Endothelial cell of umbilical vein (primary cell): ENCODE data around the gene DDIT3. TPM values are rescaled to one million over a fixed set of nuclear protein-coding genes. Genes with fewer than 3 reads are reported as not detected.
A peak's percentile ranks its signal among the peaks of the same experiment; 100 is the strongest.

Experiments used
- BruUV-seq: library from RNA; stranded (reverse); fragments of 400-500 nt; replicated peaks from 2 replicates; lab custom pipeline; 2021; lab: Mats Ljungman, UMichigan
- CTCF ChIA-PET: fragments of 300-600, 350-600 bp; sonication (Branson Sonifier 250); formaldehyde crosslinking; loops from one replicate; lab custom pipeline; 2021; ENCODE audit warnings: antibody characterized with exemption, inconsistent platforms; lab: Charles Lee
- POLR2A ChIA-PET: fragments of 300-600, 350-600 bp; sonication (Branson Sonifier 250); formaldehyde crosslinking; loops from one replicate; lab custom pipeline; 2021; ENCODE audit warnings: antibody characterized with exemption, inconsistent platforms; lab: Charles Lee
- DNase-seq: peaks from one replicate; pipeline ENCODE4 v3.0.0-alpha.2; 2011; ENCODE audit warnings: low read depth, low spot score
- FAIRE-seq: peaks from 2 replicates; lab custom pipeline; 2011; peaks lifted over from hg19 to GRCh38; lab: Jason Lieb, UNC
- H2AFZ ChIP-seq: 2 replicates; pipeline ENCODE4 v1.6.0; 2012; ENCODE audit warnings: low read depth, low read length, control low read depth, inconsistent platforms
- H3K27ac ChIP-seq: 2 replicates; pipeline ENCODE4 v1.5.1; 2011; ENCODE audit warnings: low read depth, mild to moderate bottlenecking, control low read depth, low read length, moderate library complexity; ENCODE audit not compliant: insufficient read depth
- H3K27me3 ChIP-seq, 2 experiments: 2 replicates each; pipeline versions ENCODE4 v1.6.0 to v1.6.1; 2011; ENCODE audit warnings: low read length in 2 of 2, mixed read lengths in 1 of 2; ENCODE audit not compliant: control insufficient read depth in 2 of 2, insufficient read depth in 2 of 2
- H3K36me3 ChIP-seq, 2 experiments: 2 replicates in 1 of 2; 3 replicates in 1 of 2; pipeline ENCODE4 v1.5.1; 2011; ENCODE audit warnings: low read length in 2 of 2, mild to moderate bottlenecking in 1 of 2, moderate library complexity in 1 of 2; ENCODE audit not compliant: control insufficient read depth in 2 of 2, insufficient read depth in 2 of 2; ENCODE audit errors: extremely low read depth in 1 of 2
- H3K4me1 ChIP-seq: 3 replicates; pipeline ENCODE4 v1.5.1; 2011; ENCODE audit warnings: mild to moderate bottlenecking, low read length; ENCODE audit not compliant: control insufficient read depth, insufficient read depth; ENCODE audit errors: extremely low read depth
- H3K4me2 ChIP-seq: 2 replicates; pipeline ENCODE4 v1.6.1; 2011; ENCODE audit warnings: low read length, control low read depth, mixed read lengths; ENCODE audit not compliant: insufficient read depth
- H3K4me3 ChIP-seq, 3 experiments: fragments of 200-600 bp in 1 of 3; sonication (generic), shearing (Covaris generic) in 1 of 3; replicated peaks in 1 of 3; 2 replicates each; pipeline ENCODE4 v1.5.1; 2011 to 2016; ENCODE audit warnings: control low read depth in 3 of 3, low read length in 3 of 3, mild to moderate bottlenecking in 2 of 3, inconsistent platforms in 1 of 3, low read depth in 1 of 3, moderate library complexity in 1 of 3; ENCODE audit not compliant: insufficient read depth in 1 of 3
- H3K79me2 ChIP-seq: 2 replicates; pipeline ENCODE4 v1.6.0; 2012; ENCODE audit warnings: low read length, inconsistent platforms; ENCODE audit not compliant: control insufficient read depth, insufficient read depth
- H3K9ac ChIP-seq: replicated peaks from 2 replicates; pipeline ENCODE3; 2011; ENCODE audit warnings: low read length, control low read depth; ENCODE audit not compliant: insufficient read depth; ENCODE audit errors: extremely low read depth
- H3K9me1 ChIP-seq: replicated peaks from 3 replicates; pipeline ENCODE4 v1.6.0; 2011; ENCODE audit warnings: mild to moderate bottlenecking, low read length; ENCODE audit not compliant: control insufficient read depth, insufficient read depth; ENCODE audit errors: extremely low read depth
- H3K9me3 ChIP-seq: replicated peaks from 2 replicates; pipeline ENCODE4 v1.5.1; 2012; ENCODE audit warnings: low read length, inconsistent platforms; ENCODE audit not compliant: control insufficient read depth, insufficient read depth
- H4K20me1 ChIP-seq: replicated peaks from 2 replicates; pipeline ENCODE3; 2011; ENCODE audit warnings: mild to moderate bottlenecking, low read length; ENCODE audit not compliant: control insufficient read depth, insufficient read depth; ENCODE audit errors: extremely low read depth
- EZH2 ChIP-seq: IDR thresholded peaks from 2 replicates; pipeline ENCODE4 v1.6.1; 2012; ENCODE audit warnings: borderline replicate concordance, low read depth, mild to moderate bottlenecking, moderate library complexity, low read length, inconsistent platforms; ENCODE audit not compliant: severe bottlenecking
- GATA2 ChIP-seq: IDR thresholded peaks from 2 replicates; pipeline ENCODE4 v1.7.0; 2011; ENCODE audit warnings: low read depth, mild to moderate bottlenecking, moderate library complexity, mixed read lengths, low read length; ENCODE audit not compliant: insufficient read length, insufficient read depth
- JUN ChIP-seq: IDR thresholded peaks from 2 replicates; pipeline ENCODE4 v1.6.1; 2011; ENCODE audit warnings: borderline replicate concordance, low read depth; ENCODE audit not compliant: insufficient read length, insufficient read depth
- MYC ChIP-seq: IDR thresholded peaks from one replicate; pipeline ENCODE4 v1.6.1; 2011; ENCODE audit warnings: mild to moderate bottlenecking, low read depth, low read length
- POLR2A ChIP-seq: IDR thresholded peaks from 2 replicates; pipeline ENCODE4 v1.6.1; 2012; ENCODE audit warnings: low read depth, mild to moderate bottlenecking, control low read depth, low read length
- POLR2AphosphoS5 ChIP-seq: IDR thresholded peaks from 2 replicates; pipeline ENCODE4 v1.6.1; 2012; ENCODE audit warnings: low read depth, mild to moderate bottlenecking, control low read depth, low read length, moderate library complexity; ENCODE audit not compliant: insufficient read depth
- dilution Hi-C: fragments of 300-500 bp; cut with MboI; formaldehyde crosslinking; loops from one replicate; pipeline ENCODE4 v1.15.0; 2019; ENCODE audit warnings: low sequenced_read_pairs; ENCODE audit not compliant: extremely low pct_ligation_motif_present
- intact Hi-C: fragments of 100-400 bp; cut with micrococcal nuclease; formaldehyde crosslinking; loops from one replicate; pipeline ENCODE4 v1.10.0; 2022
- polyA plus RNA-seq, 4 experiments: library from polyadenylated mRNA; depleted of rRNA in 3 of 4; stranded (reverse) in 3 of 4; unstranded in 1 of 4; fragments of >200 nt; gene quantifications; 2 replicates each; pipeline versions ENCODE4 v1.2.1 to v1.2.3, GENCODE V29; 2011 to 2012; ENCODE audit warnings: missing spikeins in 1 of 4
- total RNA-seq: library from RNA; stranded (reverse); gene quantifications from 2 replicates; pipeline ENCODE4 v1.2.3, GENCODE V29; 2021
- TF ChIP-seq, protein P1 (sequence below), 2 donors: IDR thresholded peaks; 1 replicate in 1 of 2; 2 replicates in 1 of 2; pipeline ENCODE4 v1.5.1; 2011; ENCODE audit warnings: low read length in 2 of 2, mild to moderate bottlenecking in 2 of 2, moderate library complexity in 2 of 2, control low read depth in 1 of 2, inconsistent platforms in 1 of 2, low read depth in 1 of 2; ENCODE audit not compliant: insufficient read depth in 1 of 2; ENCODE audit errors: extremely low read depth in 1 of 2
- TF ChIP-seq, protein P2 (sequence below): IDR thresholded peaks from 2 replicates; pipeline ENCODE4 v1.6.1; 2011; ENCODE audit not compliant: insufficient read depth, insufficient read length

The DDIT3 gene
- total and polyA plus RNA-seq, 2 donors (not counting 3 experiments of a cell fraction or from before 2014, with no cell fraction given): 13.7 to 22.0 TPM

DNA sequence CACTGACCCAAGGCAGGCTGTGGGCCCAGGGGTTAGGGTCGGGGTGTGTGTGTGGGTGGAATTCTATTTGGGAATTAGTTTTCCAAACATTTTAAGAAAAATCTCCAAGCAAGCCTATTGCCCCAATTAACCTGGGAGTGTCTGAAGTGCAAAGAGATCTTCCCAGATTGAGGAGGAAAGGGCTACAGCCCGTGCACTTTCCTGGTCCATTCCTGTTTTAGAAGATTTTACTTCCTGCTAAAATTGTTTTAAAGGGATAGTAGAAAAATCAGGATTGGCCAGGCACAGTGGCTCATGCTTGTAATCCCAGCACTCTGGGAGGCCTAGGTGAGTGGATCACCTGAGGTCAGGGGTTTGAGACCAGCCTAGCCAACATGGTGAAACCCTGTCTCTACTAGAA is 21.4 kb upstream of the DDIT3 start:
- Histone ChIP-seq H3K9ac (no peak overlapping the region), H4K20me1 (no peaks in the 10 kb centered on the region), H3K9me1 (no peaks in the 10 kb centered on the region), H3K79me2 (peaks cover 24% of the 10 kb centered on the region), H3K9me3 (no peaks in the 10 kb centered on the region), H3K4me1 (peaks cover 18% of the 10 kb centered on the region), H3K4me3 (no peak overlapping the region), H3K27ac (no peak overlapping the region), H3K36me3 (peaks cover 3 to 11% of the 10 kb centered on the region in 2 experiments), H2AFZ (no peak overlapping the region), H3K27me3 (no peaks in the 10 kb centered on the region), H3K4me2 (no peak overlapping the region)
- ChIA-PET POLR2A (interaction anchor here (0.6 kb wide), 1 partner anchor 38 kb away, joined by 4 read pairs; no protein-coding TSS in a partner anchor), CTCF (no interaction called here)
- DNase-seq: no peak
- no peak for FAIRE-seq
- BruUV-seq: no TSS peak
- TF ChIP-seq GATA2: no peak
- dilution Hi-C loops: no loop called here
- intact Hi-C loops: no loop called here

DNA sequence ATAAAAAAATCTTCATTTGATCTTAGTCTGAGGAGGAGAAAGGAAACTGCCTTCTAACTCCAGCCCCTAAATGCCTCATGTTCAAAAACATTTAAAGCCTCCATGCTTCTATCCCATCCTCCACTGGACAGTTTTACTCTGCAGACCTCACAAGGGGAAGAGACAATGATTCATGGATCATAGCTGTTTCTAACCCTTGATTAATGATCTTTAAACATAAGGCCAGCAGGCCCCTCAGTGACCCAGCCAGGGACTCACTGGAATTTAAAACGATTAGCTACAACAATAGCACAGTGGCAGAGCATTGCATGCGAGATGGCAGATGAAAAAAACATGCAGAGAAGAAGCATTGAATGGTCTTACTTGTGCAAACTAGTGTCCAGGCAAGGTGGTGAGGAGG is 20.7 kb upstream of the DDIT3 start:
- dilution Hi-C loops: no loop called here
- peak; percentile 52 for FAIRE-seq
- Histone ChIP-seq H3K27ac (no peak overlapping the region), H3K4me3 (no peak overlapping the region), H2AFZ (no peak overlapping the region), H3K9ac (no peak overlapping the region), H3K4me1 (peaks cover 14% of the 10 kb centered on the region), H3K4me2 (no peak overlapping the region), H4K20me1 (no peaks in the 10 kb centered on the region), H3K79me2 (peaks cover 17% of the 10 kb centered on the region), H3K27me3 (no peaks in the 10 kb centered on the region), H3K36me3 (peaks cover 3 to 11% of the 10 kb centered on the region in 2 experiments), H3K9me3 (no peaks in the 10 kb centered on the region), H3K9me1 (no peaks in the 10 kb centered on the region)
- ChIA-PET POLR2A (no interaction called here), CTCF (no interaction called here)
- DNase-seq: no peak
- intact Hi-C loops: no loop called here
- TF ChIP-seq MYC: no peak
- TF ChIP-seq, protein P1, sequence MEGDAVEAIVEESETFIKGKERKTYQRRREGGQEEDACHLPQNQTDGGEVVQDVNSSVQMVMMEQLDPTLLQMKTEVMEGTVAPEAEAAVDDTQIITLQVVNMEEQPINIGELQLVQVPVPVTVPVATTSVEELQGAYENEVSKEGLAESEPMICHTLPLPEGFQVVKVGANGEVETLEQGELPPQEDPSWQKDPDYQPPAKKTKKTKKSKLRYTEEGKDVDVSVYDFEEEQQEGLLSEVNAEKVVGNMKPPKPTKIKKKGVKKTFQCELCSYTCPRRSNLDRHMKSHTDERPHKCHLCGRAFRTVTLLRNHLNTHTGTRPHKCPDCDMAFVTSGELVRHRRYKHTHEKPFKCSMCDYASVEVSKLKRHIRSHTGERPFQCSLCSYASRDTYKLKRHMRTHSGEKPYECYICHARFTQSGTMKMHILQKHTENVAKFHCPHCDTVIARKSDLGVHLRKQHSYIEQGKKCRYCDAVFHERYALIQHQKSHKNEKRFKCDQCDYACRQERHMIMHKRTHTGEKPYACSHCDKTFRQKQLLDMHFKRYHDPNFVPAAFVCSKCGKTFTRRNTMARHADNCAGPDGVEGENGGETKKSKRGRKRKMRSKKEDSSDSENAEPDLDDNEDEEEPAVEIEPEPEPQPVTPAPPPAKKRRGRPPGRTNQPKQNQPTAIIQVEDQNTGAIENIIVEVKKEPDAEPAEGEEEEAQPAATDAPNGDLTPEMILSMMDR (IDR thresholded peaks at IDR 0.05; ENCODE audit: extremely low read depth in 1 of 2, insufficient read depth in 1 of 2, low read depth in 1 of 2, low read length in 2 of 2): no peak
- TF ChIP-seq POLR2AphosphoS5: no peak
- no peak for TF ChIP-seq JUN
- TF ChIP-seq POLR2A: no peak
- TF ChIP-seq GATA2: no peak
- no peak for TF ChIP-seq EZH2
- TF ChIP-seq, protein P2, sequence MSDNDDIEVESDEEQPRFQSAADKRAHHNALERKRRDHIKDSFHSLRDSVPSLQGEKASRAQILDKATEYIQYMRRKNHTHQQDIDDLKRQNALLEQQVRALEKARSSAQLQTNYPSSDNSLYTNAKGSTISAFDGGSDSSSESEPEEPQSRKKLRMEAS: no peak
- BruUV-seq: no TSS peak
